ENCODE results near the gene CRYBA1. TPM values are rescaled to one million over a fixed set of nuclear protein-coding genes. Genes with fewer than 3 reads are reported as not detected.

Gene CRYBA1
- total RNA-seq, 1 donor from 2014 or later = not detected

DNA sequence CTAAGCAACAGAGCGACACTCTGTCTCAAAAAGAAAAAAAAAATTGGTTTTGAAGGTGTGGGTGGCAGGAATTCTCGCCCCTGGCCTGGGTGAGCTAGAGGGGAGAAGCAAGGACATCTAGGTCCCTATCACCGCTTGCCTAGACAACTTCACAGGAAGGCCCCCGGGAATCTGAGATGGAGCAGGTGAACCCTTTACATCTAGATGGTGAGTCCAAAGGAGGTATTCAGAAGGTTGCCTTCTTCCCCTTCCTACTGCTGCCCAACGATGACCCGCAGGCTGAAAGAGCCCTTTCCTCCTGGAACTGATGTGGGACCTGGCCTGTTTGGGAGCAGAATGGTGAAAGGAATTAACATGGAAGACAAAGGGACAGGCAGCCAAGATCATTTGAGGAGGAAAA lies 1.3 kb upstream of the CRYBA1 start:
- no peak for DNase-seq (ENCODE audit: low read depth)
- no peak for FAIRE-seq
- H3K27me3 Mint-ChIP-seq (ENCODE audit: low read depth, unreplicated experiment) = no peaks in the 10 kb centered on the region
- H3K4me1 Mint-ChIP-seq (ENCODE audit: low read depth, unreplicated experiment) = peaks cover 16% of the 10 kb centered on the region
- no peak overlapping the region for H3K4me3 ChIP-seq (ENCODE audit: insufficient read depth, low read depth, low read length)
- H3K36me3 ChIP-seq (ENCODE audit: insufficient read depth, low read length) = no peaks in the 10 kb centered on the region
- H4K20me1 ChIP-seq (ENCODE audit: insufficient read depth, low read length) = no peaks in the 10 kb centered on the region
- H3K9me3 Mint-ChIP-seq (ENCODE audit: unreplicated experiment) = peaks cover 2% of the 10 kb centered on the region
- peaks cover 25% of the 10 kb centered on the region for H3K4me1 ChIP-seq (ENCODE audit: insufficient read depth, low read length)
- H3K4me2 ChIP-seq (ENCODE audit: low read length) = no peak overlapping the region
- no peaks in the 10 kb centered on the region for H3K9me3 ChIP-seq (ENCODE audit: insufficient read depth, low read depth, low read length)
- no peak overlapping the region for H3K27ac ChIP-seq (ENCODE audit: low read depth, low read length)
- no peak overlapping the region for H3K27ac Mint-ChIP-seq (ENCODE audit: unreplicated experiment)
- no peak for TF ChIP-seq EZH2 (IDR thresholded peaks at IDR 0.05; ENCODE audit: insufficient read depth, low read length)
- TF ChIP-seq, protein P1, sequence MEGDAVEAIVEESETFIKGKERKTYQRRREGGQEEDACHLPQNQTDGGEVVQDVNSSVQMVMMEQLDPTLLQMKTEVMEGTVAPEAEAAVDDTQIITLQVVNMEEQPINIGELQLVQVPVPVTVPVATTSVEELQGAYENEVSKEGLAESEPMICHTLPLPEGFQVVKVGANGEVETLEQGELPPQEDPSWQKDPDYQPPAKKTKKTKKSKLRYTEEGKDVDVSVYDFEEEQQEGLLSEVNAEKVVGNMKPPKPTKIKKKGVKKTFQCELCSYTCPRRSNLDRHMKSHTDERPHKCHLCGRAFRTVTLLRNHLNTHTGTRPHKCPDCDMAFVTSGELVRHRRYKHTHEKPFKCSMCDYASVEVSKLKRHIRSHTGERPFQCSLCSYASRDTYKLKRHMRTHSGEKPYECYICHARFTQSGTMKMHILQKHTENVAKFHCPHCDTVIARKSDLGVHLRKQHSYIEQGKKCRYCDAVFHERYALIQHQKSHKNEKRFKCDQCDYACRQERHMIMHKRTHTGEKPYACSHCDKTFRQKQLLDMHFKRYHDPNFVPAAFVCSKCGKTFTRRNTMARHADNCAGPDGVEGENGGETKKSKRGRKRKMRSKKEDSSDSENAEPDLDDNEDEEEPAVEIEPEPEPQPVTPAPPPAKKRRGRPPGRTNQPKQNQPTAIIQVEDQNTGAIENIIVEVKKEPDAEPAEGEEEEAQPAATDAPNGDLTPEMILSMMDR (IDR thresholded peaks at IDR 0.05; ENCODE audit: insufficient read depth, low read depth, low read length) = no peak
- H3K36me3 Mint-ChIP-seq (ENCODE audit: low read depth, unreplicated experiment) = no peaks in the 10 kb centered on the region
- H3K79me2 ChIP-seq (ENCODE audit: insufficient read depth, low read length) = no peaks in the 10 kb centered on the region
- H2AFZ ChIP-seq (ENCODE audit: low read depth, low read length) = no peak overlapping the region
- H3K27me3 ChIP-seq (ENCODE audit: insufficient read depth, low read length) = no peaks in the 10 kb centered on the region
- H3K9ac ChIP-seq (ENCODE audit: low read length) = no peak overlapping the region
- H3K4me3 Mint-ChIP-seq (ENCODE audit: unreplicated experiment) = no peak overlapping the region

GRCh38 chr17:29247219-29247618 lies 560 bp downstream of the CRYBA1 start:
- Histone ChIP-seq H3K9ac (ENCODE audit: low read length) (no peak overlapping the region), H3K27ac (ENCODE audit: low read depth, low read length) (no peak overlapping the region), H3K27me3 (ENCODE audit: insufficient read depth, low read length) (no peaks in the 10 kb centered on the region), H3K4me2 (ENCODE audit: low read length) (no peak overlapping the region), H2AFZ (ENCODE audit: low read depth, low read length) (no peak overlapping the region), H4K20me1 (ENCODE audit: insufficient read depth, low read length) (no peaks in the 10 kb centered on the region), H3K9me3 (ENCODE audit: insufficient read depth, low read depth, low read length) (no peaks in the 10 kb centered on the region), H3K4me1 (ENCODE audit: insufficient read depth, low read length) (peaks cover 20% of the 10 kb centered on the region), H3K79me2 (ENCODE audit: insufficient read depth, low read length) (no peaks in the 10 kb centered on the region), H3K4me3 (ENCODE audit: insufficient read depth, low read depth, low read length) (no peak overlapping the region), H3K36me3 (ENCODE audit: insufficient read depth, low read length) (no peaks in the 10 kb centered on the region)
- Mint-ChIP-seq H3K36me3 (ENCODE audit: low read depth, unreplicated experiment) (peaks cover 2% of the 10 kb centered on the region), H3K4me1 (ENCODE audit: low read depth, unreplicated experiment) (peaks cover 13% of the 10 kb centered on the region), H3K27ac (ENCODE audit: unreplicated experiment) (no peak overlapping the region), H3K4me3 (ENCODE audit: unreplicated experiment) (no peak overlapping the region), H3K9me3 (ENCODE audit: unreplicated experiment) (peaks cover 2% of the 10 kb centered on the region), H3K27me3 (ENCODE audit: low read depth, unreplicated experiment) (no peaks in the 10 kb centered on the region)
- DNase-seq (ENCODE audit: low read depth) = no peak
- no peak for FAIRE-seq
- no peak for TF ChIP-seq EZH2 (IDR thresholded peaks at IDR 0.05; ENCODE audit: insufficient read depth, low read length)
- TF ChIP-seq, protein P1 (IDR thresholded peaks at IDR 0.05; ENCODE audit: insufficient read depth, low read depth, low read length) = no peak

DNA sequence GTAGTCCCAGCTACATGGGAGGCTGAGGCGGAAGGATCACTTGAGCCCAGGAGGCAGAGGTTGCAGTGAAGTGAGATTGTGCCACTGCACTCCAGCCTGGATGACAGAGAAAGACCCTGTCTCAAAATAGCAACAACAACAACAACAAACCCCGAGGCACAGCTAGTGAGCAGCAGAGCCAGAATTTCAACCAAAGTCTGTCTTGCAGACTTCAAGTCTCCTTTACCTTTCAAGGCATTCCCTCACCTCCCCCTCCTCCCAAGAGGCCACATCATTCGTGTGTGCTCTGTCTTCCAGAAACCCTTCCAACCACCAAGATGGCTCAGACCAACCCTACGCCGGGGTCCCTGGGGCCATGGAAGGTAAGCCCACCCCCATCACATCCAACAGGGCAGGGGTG lies 2.2 kb downstream of the CRYBA1 start:
- H3K27me3 ChIP-seq (ENCODE audit: insufficient read depth, low read length) = no peaks in the 10 kb centered on the region
- H3K36me3 ChIP-seq (ENCODE audit: insufficient read depth, low read length) = no peaks in the 10 kb centered on the region
- FAIRE-seq (no peak), DNase-seq (ENCODE audit: low read depth) (no peak)
- no peak overlapping the region for H3K4me2 ChIP-seq (ENCODE audit: low read length)
- Mint-ChIP-seq H3K27ac (ENCODE audit: unreplicated experiment) (no peak overlapping the region), H3K36me3 (ENCODE audit: low read depth, unreplicated experiment) (peaks cover 2% of the 10 kb centered on the region), H3K9me3 (ENCODE audit: unreplicated experiment) (peaks cover 2% of the 10 kb centered on the region), H3K27me3 (ENCODE audit: low read depth, unreplicated experiment) (no peaks in the 10 kb centered on the region), H3K4me1 (ENCODE audit: low read depth, unreplicated experiment) (peaks cover 16% of the 10 kb centered on the region), H3K4me3 (ENCODE audit: unreplicated experiment) (no peak overlapping the region)
- no peak overlapping the region for H3K9ac ChIP-seq (ENCODE audit: low read length)
- peaks cover 16% of the 10 kb centered on the region for H3K4me1 ChIP-seq (ENCODE audit: insufficient read depth, low read length)
- no peak overlapping the region for H2AFZ ChIP-seq (ENCODE audit: low read depth, low read length)
- no peaks in the 10 kb centered on the region for H3K9me3 ChIP-seq (ENCODE audit: insufficient read depth, low read depth, low read length)
- TF ChIP-seq, protein P1 (IDR thresholded peaks at IDR 0.05; ENCODE audit: insufficient read depth, low read depth, low read length) = no peak
- no peak for TF ChIP-seq EZH2 (IDR thresholded peaks at IDR 0.05; ENCODE audit: insufficient read depth, low read length)
- H4K20me1 ChIP-seq (ENCODE audit: insufficient read depth, low read length) = no peaks in the 10 kb centered on the region
- no peaks in the 10 kb centered on the region for H3K79me2 ChIP-seq (ENCODE audit: insufficient read depth, low read length)
- H3K27ac ChIP-seq (ENCODE audit: low read depth, low read length) = no peak overlapping the region
- H3K4me3 ChIP-seq (ENCODE audit: insufficient read depth, low read depth, low read length) = no peak overlapping the region

Data from astrocyte (in vitro differentiated cells and primary cell).